D721Med (cell line): Measurements from ENCODE around the gene IL10RA.

ENCODE experiments used
- DNase-seq: peaks from one replicate; pipeline ENCODE4 v3.0.0; 2011; ENCODE audit warnings: low spot score; ENCODE audit not compliant: insufficient read length
- FAIRE-seq: peaks from 2 replicates; lab custom pipeline; 2011; peaks lifted over from hg19 to GRCh38; lab: Jason Lieb, UNC
- TF ChIP-seq, protein P1 (sequence below): IDR thresholded peaks from 2 replicates; pipeline ENCODE4 v1.5.1; 2012; ENCODE audit warnings: mild to moderate bottlenecking, control low read depth; ENCODE audit not compliant: insufficient read depth; ENCODE audit errors: missing control alignments

IL10RA gene

GRCh38 chr11:118017631-118018315 is 31.6 kb downstream of the IL10RA start:
- no peak for FAIRE-seq
- TF ChIP-seq, protein P1, sequence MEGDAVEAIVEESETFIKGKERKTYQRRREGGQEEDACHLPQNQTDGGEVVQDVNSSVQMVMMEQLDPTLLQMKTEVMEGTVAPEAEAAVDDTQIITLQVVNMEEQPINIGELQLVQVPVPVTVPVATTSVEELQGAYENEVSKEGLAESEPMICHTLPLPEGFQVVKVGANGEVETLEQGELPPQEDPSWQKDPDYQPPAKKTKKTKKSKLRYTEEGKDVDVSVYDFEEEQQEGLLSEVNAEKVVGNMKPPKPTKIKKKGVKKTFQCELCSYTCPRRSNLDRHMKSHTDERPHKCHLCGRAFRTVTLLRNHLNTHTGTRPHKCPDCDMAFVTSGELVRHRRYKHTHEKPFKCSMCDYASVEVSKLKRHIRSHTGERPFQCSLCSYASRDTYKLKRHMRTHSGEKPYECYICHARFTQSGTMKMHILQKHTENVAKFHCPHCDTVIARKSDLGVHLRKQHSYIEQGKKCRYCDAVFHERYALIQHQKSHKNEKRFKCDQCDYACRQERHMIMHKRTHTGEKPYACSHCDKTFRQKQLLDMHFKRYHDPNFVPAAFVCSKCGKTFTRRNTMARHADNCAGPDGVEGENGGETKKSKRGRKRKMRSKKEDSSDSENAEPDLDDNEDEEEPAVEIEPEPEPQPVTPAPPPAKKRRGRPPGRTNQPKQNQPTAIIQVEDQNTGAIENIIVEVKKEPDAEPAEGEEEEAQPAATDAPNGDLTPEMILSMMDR, result no peak
- DNase-seq, result no peak

GRCh38 chr11:118018401-118018800 is 32.2 kb downstream of the IL10RA start:
- no peak for FAIRE-seq
- TF ChIP-seq, protein P1, result no peak
- DNase-seq, result no peak

GRCh38 chr11:118021146-118021545 is 35.0 kb downstream of the IL10RA start:
- DNase-seq (no peak), FAIRE-seq (no peak)
- TF ChIP-seq, protein P1, result no peak

DNA sequence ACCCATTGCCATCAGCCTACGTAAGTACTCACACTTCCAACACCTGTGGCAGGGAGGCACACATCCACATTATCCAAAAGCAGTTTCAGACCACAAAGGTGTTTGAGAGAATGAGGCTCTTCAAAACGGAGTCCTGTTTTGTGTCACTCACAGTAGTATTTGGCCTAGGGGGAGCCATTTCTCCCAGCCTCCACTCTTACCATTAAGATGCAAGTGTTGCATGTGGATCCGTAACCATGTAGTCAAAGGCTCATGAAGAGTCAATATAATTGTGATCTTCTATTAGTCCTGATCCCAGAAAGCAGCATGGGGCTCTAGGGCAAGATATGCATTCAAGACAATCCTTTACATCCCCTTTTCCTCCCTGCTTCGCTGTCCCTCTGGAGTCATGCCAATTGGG is 41.5 kb downstream of the IL10RA start:
- TF ChIP-seq, protein P1, result no peak
- FAIRE-seq (no peak), DNase-seq (no peak)

- TF ChIP-seq, protein P1, result no peak
- DNase-seq, result no peak
- FAIRE-seq, result no peak
These were observed 42.4 kb downstream of the IL10RA start for GRCh38 chr11:118028626-118029025.

GRCh38 chr11:118033443-118033842 is 47.2 kb downstream of the IL10RA start:
- no peak for DNase-seq
- no peak for FAIRE-seq
- TF ChIP-seq, protein P1, result no peak

GRCh38 chr11:118042141-118042540 is 55.9 kb downstream of the IL10RA start:
- TF ChIP-seq, protein P1, result no peak
- DNase-seq, result no peak
- no peak for FAIRE-seq
